8988T (cell line): ENCODE data around the gene ZNF735.
"Not testable (repeated sequence)": the region's sequence is repeated elsewhere in the genome, so short reads cannot be mapped to it uniquely, and the experiment has no call there.

Source experiments
- DNase-seq: peaks from one replicate; pipeline ENCODE4 v3.0.0; 2011

Gene ZNF735

GRCh38 chr7:64206903-64207302 lies at the start of gene ZNF735:
Gene ZNF735 (plus strand): TSS chr7:64207203. CDS start chr7:64207203, 0 bp downstream.
- no peak for DNase-seq

DNA sequence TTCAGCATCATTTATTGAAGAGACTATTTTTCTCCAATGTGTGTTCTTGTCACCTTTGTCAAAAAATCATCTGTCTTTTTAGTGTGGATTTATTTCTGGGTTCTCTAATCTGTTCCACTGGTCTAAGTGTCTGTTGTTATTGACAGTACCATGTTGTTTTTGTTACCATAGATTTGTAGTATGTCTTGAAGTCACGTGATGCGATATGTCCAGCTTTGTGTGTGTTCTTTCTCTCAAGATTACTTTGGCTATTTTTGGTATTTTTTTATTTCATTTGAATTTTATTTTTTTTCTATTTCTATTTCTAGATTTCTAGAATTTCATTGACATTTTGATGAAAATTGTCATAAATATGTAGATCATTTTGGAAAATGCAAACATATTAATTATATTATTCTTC lies 36.0 kb upstream of the ZNF735 start:
- not testable (repeated sequence) for DNase-seq

- no peak for DNase-seq
Measured at GRCh38 chr7:64174328-64174727, 32.7 kb upstream of the ZNF735 start.

DNA sequence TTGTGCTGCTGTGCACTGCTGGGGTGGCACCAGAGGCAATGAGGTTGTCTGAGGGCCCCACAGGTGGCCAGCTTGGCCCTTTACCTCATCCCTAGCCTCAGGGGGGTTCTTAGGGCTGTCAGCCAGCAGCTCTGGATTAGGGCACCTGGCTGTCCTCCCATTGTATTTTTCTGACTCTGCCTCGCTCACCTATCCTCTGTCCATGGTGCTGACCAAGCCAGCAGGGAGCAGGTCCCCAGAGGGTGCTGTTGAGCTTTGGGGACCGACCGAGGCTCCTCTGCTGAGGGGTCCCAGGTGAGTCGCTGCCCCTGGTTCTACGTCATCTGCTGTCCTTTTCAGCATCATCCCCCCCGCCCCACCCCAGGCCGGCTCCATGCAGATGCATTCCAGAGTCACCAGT lies 32.1 kb upstream of the ZNF735 start:
- DNase-seq, result no peak

DNA sequence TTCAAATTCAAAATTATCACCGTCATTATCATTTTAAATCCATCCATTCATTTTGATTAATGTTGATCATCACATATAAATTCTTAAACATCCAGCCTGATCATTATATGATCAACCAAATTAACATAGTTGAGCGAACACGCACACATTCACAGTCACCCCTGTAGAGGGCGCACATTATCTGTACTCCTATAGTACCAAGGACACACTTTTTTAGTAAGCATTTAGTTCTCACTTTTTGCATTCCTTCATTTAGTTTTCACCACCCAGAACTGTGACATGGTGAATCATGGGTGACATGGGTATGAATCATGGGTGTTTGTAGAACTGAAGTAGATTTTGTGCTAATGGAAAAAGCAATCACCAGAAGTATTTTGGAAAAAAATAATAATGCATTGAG lies 26.0 kb upstream of the ZNF735 start:
- no peak for DNase-seq

- no peak for DNase-seq
Measured at GRCh38 chr7:64181586-64181985, 25.4 kb upstream of the ZNF735 start.

- DNase-seq, result no peak
Measured at GRCh38 chr7:64182036-64182790, 24.8 kb upstream of the ZNF735 start.

DNA sequence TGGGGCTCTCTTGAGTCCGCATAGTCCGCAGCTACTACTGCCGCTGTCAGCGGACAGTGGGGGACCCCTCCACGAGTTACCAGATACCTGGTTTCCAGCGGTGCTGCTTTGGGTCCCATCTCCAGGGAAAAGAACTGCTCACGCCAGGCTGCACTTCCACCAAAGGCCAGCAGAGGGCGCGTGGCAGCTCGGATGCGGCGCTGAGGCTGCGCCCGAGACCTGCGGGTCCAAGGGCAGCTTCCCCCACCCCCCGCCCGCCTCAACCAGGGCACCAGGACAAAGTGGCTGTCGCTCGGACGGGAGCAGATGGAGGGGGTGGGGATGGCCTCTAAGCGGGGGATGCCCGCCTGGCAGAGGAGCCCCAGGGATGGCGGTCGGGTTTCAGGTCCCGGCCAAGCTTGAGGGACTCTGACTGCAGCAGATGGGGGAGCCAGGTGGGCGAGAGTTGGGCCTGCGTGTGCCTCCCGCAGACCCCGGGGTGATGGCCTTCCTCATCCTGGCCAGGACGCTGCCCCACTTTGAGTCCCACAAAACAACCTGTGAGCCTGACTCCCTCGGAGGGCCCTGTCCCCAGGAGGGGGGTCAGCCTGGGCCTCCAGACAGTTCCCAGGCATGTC lies 23.8 kb upstream of the ZNF735 start:
- no peak for DNase-seq

DNA sequence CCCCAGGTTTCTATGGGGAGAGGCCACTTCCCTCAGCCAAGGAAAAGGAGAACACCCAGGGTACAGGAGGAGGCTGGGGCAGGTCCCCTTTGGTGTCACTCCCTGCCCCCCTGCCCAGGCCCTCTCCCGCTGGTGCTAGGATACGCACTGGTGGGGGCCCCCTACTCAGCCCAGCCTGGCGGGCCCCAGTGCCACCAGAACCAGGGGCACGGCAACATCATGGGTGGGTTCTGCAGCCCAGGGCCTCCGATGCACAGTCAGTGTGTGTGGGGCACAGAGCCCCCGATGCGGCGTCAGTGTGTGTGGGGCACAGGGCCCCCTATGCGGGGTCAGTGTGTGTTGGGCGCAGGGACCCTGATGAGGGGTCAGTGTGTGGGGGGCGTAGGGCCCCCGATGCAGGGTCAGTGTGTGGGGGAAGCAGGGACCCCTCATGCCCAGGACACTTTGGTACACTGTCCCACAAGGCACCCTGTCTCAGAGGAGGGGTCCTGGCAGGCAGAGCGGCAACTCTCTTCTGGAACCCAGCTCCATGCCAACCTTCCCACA lies 23.1 kb upstream of the ZNF735 start:
- no peak for DNase-seq

DNA sequence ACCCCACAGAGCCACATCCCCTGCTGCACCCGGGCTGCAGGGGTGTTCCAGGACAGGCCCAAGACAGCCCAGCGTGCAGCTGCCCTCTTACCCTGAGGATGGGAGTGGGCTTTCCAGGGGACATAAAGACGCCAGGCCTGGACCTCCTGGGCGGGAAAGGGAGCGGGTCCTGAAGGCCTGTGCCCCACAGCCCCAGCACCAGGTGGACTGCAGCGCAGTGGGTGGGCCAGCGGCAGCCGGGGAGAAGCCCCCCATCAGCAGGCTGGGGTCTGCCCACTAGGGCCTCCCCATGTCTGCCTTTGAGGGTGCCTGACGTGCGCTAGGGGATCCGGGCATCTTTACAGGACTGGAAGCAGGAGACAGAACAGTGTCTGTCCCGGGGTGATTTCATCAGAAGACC lies 22.6 kb upstream of the ZNF735 start:
- no peak for DNase-seq

DNA sequence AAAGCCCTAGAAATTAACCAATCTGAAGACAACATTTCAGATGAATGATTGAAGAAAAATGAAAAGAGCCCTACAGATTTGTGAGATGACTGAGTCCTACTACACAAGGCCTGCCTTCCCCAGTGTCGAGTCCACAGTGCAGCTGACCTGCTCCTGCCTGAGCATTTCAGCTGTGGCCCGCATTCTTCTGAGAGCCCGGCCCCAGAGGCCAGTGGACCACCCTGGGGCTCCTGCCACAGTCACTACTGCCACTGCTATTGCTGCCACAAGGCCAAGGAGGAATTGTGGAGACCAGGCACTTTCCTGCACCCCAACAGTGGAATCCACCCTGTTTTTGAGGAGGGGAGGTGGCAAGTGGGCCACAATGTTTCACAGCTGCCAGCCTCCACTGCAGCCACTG lies 19.6 kb upstream of the ZNF735 start:
- DNase-seq, result no peak

DNA sequence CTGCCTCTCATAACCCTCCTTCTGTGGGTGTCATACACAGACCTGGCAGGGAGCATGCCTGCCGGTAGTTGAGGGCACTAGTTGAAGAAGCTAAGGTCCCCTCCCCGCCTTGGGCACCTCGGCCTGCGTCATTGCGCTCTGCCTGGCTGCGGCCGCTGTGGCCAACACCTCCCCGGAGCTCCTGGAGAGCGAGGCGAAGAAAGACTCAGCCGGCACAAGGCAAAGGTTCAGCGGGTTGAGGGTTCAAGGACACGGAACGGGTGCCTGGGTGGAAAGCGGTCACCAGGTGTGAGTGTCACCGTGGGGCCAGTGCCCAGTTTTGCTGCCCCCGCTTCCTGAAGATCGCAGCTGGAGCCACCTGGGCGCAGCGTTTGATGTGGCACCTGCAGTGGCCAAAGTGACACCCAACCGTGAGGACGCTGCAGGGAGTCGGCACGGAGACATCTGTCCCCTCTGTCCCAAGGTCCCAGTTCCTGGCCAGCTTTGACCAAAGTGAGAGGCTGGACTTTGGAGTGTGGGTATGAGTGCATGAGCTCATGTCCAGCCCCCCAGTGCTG lies 14.8 kb upstream of the ZNF735 start:
- DNase-seq, result no peak

DNA sequence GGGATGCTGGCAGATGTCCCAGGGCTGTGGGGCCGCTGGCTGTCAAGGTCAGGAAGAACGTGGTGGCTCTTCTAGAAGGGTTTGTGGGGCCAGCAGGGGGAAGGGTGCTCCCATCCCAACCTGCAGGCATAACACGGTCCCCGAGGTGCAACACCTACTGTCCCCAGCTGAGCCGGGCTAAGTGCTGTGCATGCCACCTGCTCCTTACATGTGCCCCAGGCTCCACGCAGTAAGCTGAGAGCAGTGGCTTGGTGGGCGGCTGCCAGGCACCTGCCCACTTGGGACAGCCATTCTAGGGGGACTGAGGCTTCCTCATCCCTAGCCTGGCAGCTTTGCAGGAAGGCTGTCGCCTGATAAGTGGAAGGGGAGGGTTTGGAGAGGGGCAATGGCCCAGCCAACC lies 14.2 kb upstream of the ZNF735 start:
- DNase-seq, result no peak

DNA sequence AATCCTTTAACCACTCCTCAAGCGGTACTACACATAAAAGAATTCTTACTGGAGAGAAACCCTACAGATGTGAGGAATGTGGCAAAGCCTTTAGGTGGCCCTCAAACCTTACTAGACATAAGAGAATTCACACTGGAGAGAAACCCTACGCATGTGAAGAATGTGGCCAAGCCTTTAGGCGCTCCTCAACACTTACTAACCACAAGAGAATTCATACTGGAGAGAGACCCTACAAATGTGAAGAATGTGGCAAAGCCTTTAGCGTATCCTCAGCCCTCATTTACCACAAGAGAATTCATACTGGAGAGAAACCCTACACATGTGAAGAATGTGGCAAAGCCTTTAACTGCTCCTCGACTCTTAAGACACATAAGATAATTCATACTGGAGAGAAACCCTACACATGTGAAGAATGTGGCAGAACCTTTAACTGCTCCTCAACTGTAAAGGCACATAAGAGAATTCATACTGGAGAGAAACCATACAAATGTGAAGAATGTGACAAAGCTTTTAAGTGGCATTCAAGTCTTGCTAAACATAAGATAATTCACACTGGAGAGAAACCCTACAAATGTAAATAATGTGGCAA lies 12.8 kb downstream of the ZNF735 start:
- not testable (repeated sequence) for DNase-seq

DNA sequence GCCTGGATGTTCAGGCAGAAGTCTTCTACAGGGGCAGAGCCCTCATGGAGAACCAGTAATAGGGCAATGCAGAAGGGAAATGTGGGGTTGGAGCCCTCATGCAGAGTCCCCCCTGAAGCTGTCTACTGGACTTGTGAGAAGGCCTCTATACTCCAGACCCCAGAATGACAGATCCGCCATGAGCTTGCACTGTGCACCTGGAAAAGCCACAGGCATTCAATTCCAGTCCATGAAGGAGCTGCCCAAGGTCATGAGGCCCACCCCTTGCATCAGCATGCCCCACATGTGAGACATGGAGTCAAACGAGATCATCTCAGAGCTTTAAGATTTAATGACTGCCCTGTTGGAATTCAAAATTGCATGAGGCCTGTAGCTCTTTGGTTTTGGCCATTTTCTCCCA lies 16.4 kb downstream of the ZNF735 start:
- no peak for DNase-seq

GRCh38 chr7:64228174-64228573 lies 21.2 kb downstream of the ZNF735 start, which contains the start of gene ZNF679:
Gene ZNF679 (plus strand): TSS chr7:64228474. CDS start chr7:64249118, 20,644 bp downstream.
- DNase-seq, result not testable (repeated sequence)

DNA sequence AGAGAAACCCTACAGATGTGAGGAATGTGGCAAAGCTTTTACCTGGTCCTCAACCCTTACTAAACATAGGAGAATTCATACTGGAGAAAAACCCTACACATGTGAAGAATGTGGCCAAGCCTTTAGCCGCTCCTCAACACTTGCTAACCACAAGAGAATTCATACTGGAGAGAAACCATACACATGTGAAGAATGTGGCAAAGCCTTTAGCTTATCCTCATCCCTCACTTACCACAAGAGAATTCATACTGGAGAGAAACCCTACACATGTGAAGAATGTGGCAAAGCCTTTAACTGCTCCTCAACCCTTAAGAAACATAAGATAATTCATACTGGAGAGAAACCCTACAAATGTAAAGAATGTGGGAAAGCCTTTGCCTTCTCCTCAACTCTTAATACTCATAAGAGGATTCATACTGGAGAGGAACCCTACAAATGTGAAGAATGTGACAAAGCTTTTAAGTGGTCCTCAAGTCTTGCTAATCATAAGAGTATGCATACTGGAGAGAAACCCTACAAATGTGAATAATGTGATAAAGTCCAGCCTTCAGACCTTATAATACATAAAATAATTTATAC lies 59.4 kb downstream of the ZNF735 start:
- DNase-seq, result no peak
